Endothelial cell of umbilical vein (primary cell): ENCODE results near the gene HRK. TPM values are rescaled to one million over a fixed set of nuclear protein-coding genes. Genes with fewer than 3 reads are reported as not detected.

Experiments
- BruUV-seq: library from RNA; stranded (reverse); fragments of 400-500 nt; replicated peaks from 2 replicates; lab custom pipeline; 2021; lab: Mats Ljungman, UMichigan
- CTCF ChIA-PET: fragments of 300-600, 350-600 bp; sonication (Branson Sonifier 250); formaldehyde crosslinking; loops from one replicate; lab custom pipeline; 2021; ENCODE audit warnings: antibody characterized with exemption, inconsistent platforms; lab: Charles Lee
- POLR2A ChIA-PET: fragments of 300-600, 350-600 bp; sonication (Branson Sonifier 250); formaldehyde crosslinking; loops from one replicate; lab custom pipeline; 2021; ENCODE audit warnings: antibody characterized with exemption, inconsistent platforms; lab: Charles Lee
- DNase-seq: peaks from one replicate; pipeline ENCODE4 v3.0.0-alpha.2; 2011; ENCODE audit warnings: low read depth, low spot score
- FAIRE-seq: peaks from 2 replicates; lab custom pipeline; 2011; peaks lifted over from hg19 to GRCh38; lab: Jason Lieb, UNC
- H2AFZ ChIP-seq: 2 replicates; pipeline ENCODE4 v1.6.0; 2012; ENCODE audit warnings: low read depth, low read length, control low read depth, inconsistent platforms
- H3K27ac ChIP-seq: 2 replicates; pipeline ENCODE4 v1.5.1; 2011; ENCODE audit warnings: low read depth, mild to moderate bottlenecking, control low read depth, low read length, moderate library complexity; ENCODE audit not compliant: insufficient read depth
- H3K27me3 ChIP-seq, 2 experiments: 2 replicates each; pipeline versions ENCODE4 v1.6.0 to v1.6.1; 2011; ENCODE audit warnings: low read length in 2 of 2, mixed read lengths in 1 of 2; ENCODE audit not compliant: control insufficient read depth in 2 of 2, insufficient read depth in 2 of 2
- H3K36me3 ChIP-seq, 2 experiments: 2 replicates in 1 of 2; 3 replicates in 1 of 2; pipeline ENCODE4 v1.5.1; 2011; ENCODE audit warnings: low read length in 2 of 2, mild to moderate bottlenecking in 1 of 2, moderate library complexity in 1 of 2; ENCODE audit not compliant: control insufficient read depth in 2 of 2, insufficient read depth in 2 of 2; ENCODE audit errors: extremely low read depth in 1 of 2
- H3K4me1 ChIP-seq: 3 replicates; pipeline ENCODE4 v1.5.1; 2011; ENCODE audit warnings: mild to moderate bottlenecking, low read length; ENCODE audit not compliant: control insufficient read depth, insufficient read depth; ENCODE audit errors: extremely low read depth
- H3K4me2 ChIP-seq: 2 replicates; pipeline ENCODE4 v1.6.1; 2011; ENCODE audit warnings: low read length, control low read depth, mixed read lengths; ENCODE audit not compliant: insufficient read depth
- H3K4me3 ChIP-seq, 3 experiments: fragments of 200-600 bp in 1 of 3; sonication (generic), shearing (Covaris generic) in 1 of 3; replicated peaks in 1 of 3; 2 replicates each; pipeline ENCODE4 v1.5.1; 2011 to 2016; ENCODE audit warnings: control low read depth in 3 of 3, low read length in 3 of 3, mild to moderate bottlenecking in 2 of 3, inconsistent platforms in 1 of 3, low read depth in 1 of 3, moderate library complexity in 1 of 3; ENCODE audit not compliant: insufficient read depth in 1 of 3
- H3K79me2 ChIP-seq: 2 replicates; pipeline ENCODE4 v1.6.0; 2012; ENCODE audit warnings: low read length, inconsistent platforms; ENCODE audit not compliant: control insufficient read depth, insufficient read depth
- H3K9ac ChIP-seq: replicated peaks from 2 replicates; pipeline ENCODE3; 2011; ENCODE audit warnings: low read length, control low read depth; ENCODE audit not compliant: insufficient read depth; ENCODE audit errors: extremely low read depth
- H3K9me1 ChIP-seq: replicated peaks from 3 replicates; pipeline ENCODE4 v1.6.0; 2011; ENCODE audit warnings: mild to moderate bottlenecking, low read length; ENCODE audit not compliant: control insufficient read depth, insufficient read depth; ENCODE audit errors: extremely low read depth
- H3K9me3 ChIP-seq: replicated peaks from 2 replicates; pipeline ENCODE4 v1.5.1; 2012; ENCODE audit warnings: low read length, inconsistent platforms; ENCODE audit not compliant: control insufficient read depth, insufficient read depth
- H4K20me1 ChIP-seq: replicated peaks from 2 replicates; pipeline ENCODE3; 2011; ENCODE audit warnings: mild to moderate bottlenecking, low read length; ENCODE audit not compliant: control insufficient read depth, insufficient read depth; ENCODE audit errors: extremely low read depth
- EZH2 ChIP-seq: IDR thresholded peaks from 2 replicates; pipeline ENCODE4 v1.6.1; 2012; ENCODE audit warnings: borderline replicate concordance, low read depth, mild to moderate bottlenecking, moderate library complexity, low read length, inconsistent platforms; ENCODE audit not compliant: severe bottlenecking
- FOS ChIP-seq: IDR thresholded peaks from 2 replicates; pipeline ENCODE4 v1.6.1; 2011; ENCODE audit warnings: mild to moderate bottlenecking, low read length, moderate library complexity, borderline replicate concordance; ENCODE audit not compliant: insufficient read depth
- GATA2 ChIP-seq: IDR thresholded peaks from 2 replicates; pipeline ENCODE4 v1.7.0; 2011; ENCODE audit warnings: low read depth, mild to moderate bottlenecking, moderate library complexity, mixed read lengths, low read length; ENCODE audit not compliant: insufficient read length, insufficient read depth
- JUN ChIP-seq: IDR thresholded peaks from 2 replicates; pipeline ENCODE4 v1.6.1; 2011; ENCODE audit warnings: borderline replicate concordance, low read depth; ENCODE audit not compliant: insufficient read length, insufficient read depth
- MYC ChIP-seq: IDR thresholded peaks from one replicate; pipeline ENCODE4 v1.6.1; 2011; ENCODE audit warnings: mild to moderate bottlenecking, low read depth, low read length
- POLR2A ChIP-seq: IDR thresholded peaks from 2 replicates; pipeline ENCODE4 v1.6.1; 2012; ENCODE audit warnings: low read depth, mild to moderate bottlenecking, control low read depth, low read length
- POLR2AphosphoS5 ChIP-seq: IDR thresholded peaks from 2 replicates; pipeline ENCODE4 v1.6.1; 2012; ENCODE audit warnings: low read depth, mild to moderate bottlenecking, control low read depth, low read length, moderate library complexity; ENCODE audit not compliant: insufficient read depth
- dilution Hi-C: fragments of 300-500 bp; cut with MboI; formaldehyde crosslinking; loops from one replicate; pipeline ENCODE4 v1.15.0; 2019; ENCODE audit warnings: low sequenced_read_pairs; ENCODE audit not compliant: extremely low pct_ligation_motif_present
- intact Hi-C: fragments of 100-400 bp; cut with micrococcal nuclease; formaldehyde crosslinking; loops from one replicate; pipeline ENCODE4 v1.10.0; 2022
- polyA plus RNA-seq, 4 experiments: library from polyadenylated mRNA; depleted of rRNA in 3 of 4; stranded (reverse) in 3 of 4; unstranded in 1 of 4; fragments of >200 nt; gene quantifications; 2 replicates each; pipeline versions ENCODE4 v1.2.1 to v1.2.3, GENCODE V29; 2011 to 2012; ENCODE audit warnings: missing spikeins in 1 of 4
- total RNA-seq: library from RNA; stranded (reverse); gene quantifications from 2 replicates; pipeline ENCODE4 v1.2.3, GENCODE V29; 2021
- TF ChIP-seq, protein P1 (sequence below), 2 donors: IDR thresholded peaks; 1 replicate in 1 of 2; 2 replicates in 1 of 2; pipeline ENCODE4 v1.5.1; 2011; ENCODE audit warnings: low read length in 2 of 2, mild to moderate bottlenecking in 2 of 2, moderate library complexity in 2 of 2, control low read depth in 1 of 2, inconsistent platforms in 1 of 2, low read depth in 1 of 2; ENCODE audit not compliant: insufficient read depth in 1 of 2; ENCODE audit errors: extremely low read depth in 1 of 2
- TF ChIP-seq, protein P2 (sequence below): IDR thresholded peaks from 2 replicates; pipeline ENCODE4 v1.6.1; 2011; ENCODE audit not compliant: insufficient read depth, insufficient read length

The HRK gene
- total and polyA plus RNA-seq, 2 donors (not counting 3 experiments of a cell fraction or from before 2014, with no cell fraction given), result not detected

DNA sequence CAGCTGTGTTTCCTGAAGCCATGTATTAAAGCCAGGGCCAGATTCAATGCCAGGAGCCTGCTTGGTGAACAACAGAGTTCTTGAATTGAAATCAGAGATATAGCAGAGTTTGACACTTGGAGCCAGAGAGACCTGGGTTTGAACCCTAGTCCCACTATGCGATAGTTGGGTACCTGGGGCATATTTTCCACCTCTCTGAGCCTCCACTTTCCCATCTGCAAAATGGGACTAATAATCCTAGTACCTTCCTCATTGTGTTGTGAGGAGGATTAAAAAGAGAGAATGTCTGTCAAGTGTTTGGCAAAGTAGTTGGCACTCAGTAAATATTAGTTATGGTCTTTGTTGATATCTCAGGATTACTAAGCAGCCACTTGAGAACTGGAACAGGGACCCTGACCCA, 6.0 kb upstream of the HRK start:
- Histone ChIP-seq H3K27ac (no peak overlapping the region), H3K9me1 (no peaks in the 10 kb centered on the region), H3K27me3 (peaks cover 13 to 14% of the 10 kb centered on the region in 2 experiments), H3K9ac (no peak overlapping the region), H3K9me3 (no peaks in the 10 kb centered on the region), H3K79me2 (no peaks in the 10 kb centered on the region), H4K20me1 (no peaks in the 10 kb centered on the region), H2AFZ (no peak overlapping the region), H3K4me2 (no peak overlapping the region), H3K4me1 (no peaks in the 10 kb centered on the region), H3K36me3 (no peaks in the 10 kb centered on the region), H3K4me3 (no peak overlapping the region)
- BruUV-seq, result no TSS peak
- TF ChIP-seq JUN (no peak), GATA2 (no peak), EZH2 (no peak), POLR2A (no peak), FOS (no peak), POLR2AphosphoS5 (no peak), MYC (no peak)
- TF ChIP-seq, protein P1, sequence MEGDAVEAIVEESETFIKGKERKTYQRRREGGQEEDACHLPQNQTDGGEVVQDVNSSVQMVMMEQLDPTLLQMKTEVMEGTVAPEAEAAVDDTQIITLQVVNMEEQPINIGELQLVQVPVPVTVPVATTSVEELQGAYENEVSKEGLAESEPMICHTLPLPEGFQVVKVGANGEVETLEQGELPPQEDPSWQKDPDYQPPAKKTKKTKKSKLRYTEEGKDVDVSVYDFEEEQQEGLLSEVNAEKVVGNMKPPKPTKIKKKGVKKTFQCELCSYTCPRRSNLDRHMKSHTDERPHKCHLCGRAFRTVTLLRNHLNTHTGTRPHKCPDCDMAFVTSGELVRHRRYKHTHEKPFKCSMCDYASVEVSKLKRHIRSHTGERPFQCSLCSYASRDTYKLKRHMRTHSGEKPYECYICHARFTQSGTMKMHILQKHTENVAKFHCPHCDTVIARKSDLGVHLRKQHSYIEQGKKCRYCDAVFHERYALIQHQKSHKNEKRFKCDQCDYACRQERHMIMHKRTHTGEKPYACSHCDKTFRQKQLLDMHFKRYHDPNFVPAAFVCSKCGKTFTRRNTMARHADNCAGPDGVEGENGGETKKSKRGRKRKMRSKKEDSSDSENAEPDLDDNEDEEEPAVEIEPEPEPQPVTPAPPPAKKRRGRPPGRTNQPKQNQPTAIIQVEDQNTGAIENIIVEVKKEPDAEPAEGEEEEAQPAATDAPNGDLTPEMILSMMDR (IDR thresholded peaks at IDR 0.05; ENCODE audit: extremely low read depth in 1 of 2, insufficient read depth in 1 of 2, low read depth in 1 of 2, low read length in 2 of 2), result no peak
- TF ChIP-seq, protein P2, sequence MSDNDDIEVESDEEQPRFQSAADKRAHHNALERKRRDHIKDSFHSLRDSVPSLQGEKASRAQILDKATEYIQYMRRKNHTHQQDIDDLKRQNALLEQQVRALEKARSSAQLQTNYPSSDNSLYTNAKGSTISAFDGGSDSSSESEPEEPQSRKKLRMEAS, result no peak
- CTCF ChIA-PET, result no interaction called here
- DNase-seq, result no peak
- dilution Hi-C loops, result no loop called here
- POLR2A ChIA-PET, result no interaction called here
- intact Hi-C loops, result no loop called here
- no peak for FAIRE-seq
